PFSK-1 (cell line): ENCODE results near the gene FAM83D.

ENCODE experiments used
- FOXP2 ChIP-seq: optimal IDR thresholded peaks from 2 replicates; pipeline ENCODE3; 2011; ENCODE audit warnings: borderline replicate concordance, control low read depth, inconsistent platforms; ENCODE audit not compliant: insufficient read depth; ENCODE audit errors: extremely low read length, extremely low read depth
- POLR2AphosphoS5 ChIP-seq: IDR thresholded peaks from 2 replicates; pipeline ENCODE4 v1.6.1; 2012; ENCODE audit warnings: low read depth, mild to moderate bottlenecking, control low read depth, low read length, moderate library complexity
- REST ChIP-seq, 2 experiments: IDR thresholded peaks; 2 replicates each; pipeline versions ENCODE4 v1.6.1 to v1.8.0; 2011 to 2012; ENCODE audit warnings: low read depth in 2 of 2, low read length in 2 of 2, control low read depth in 1 of 2, inconsistent platforms in 1 of 2, mild to moderate bottlenecking in 1 of 2, moderate library complexity in 1 of 2; ENCODE audit not compliant: insufficient read depth in 1 of 2
- SIN3A ChIP-seq: IDR thresholded peaks from 2 replicates; pipeline ENCODE4 v1.6.1; 2012; ENCODE audit warnings: mild to moderate bottlenecking, low read length, moderate library complexity, borderline replicate concordance; ENCODE audit not compliant: insufficient read depth
- TAF1 ChIP-seq: IDR thresholded peaks from 2 replicates; pipeline ENCODE4 v1.6.1; 2012; ENCODE audit warnings: low read length, control low read depth, borderline replicate concordance; ENCODE audit not compliant: insufficient read depth

The FAM83D gene

GRCh38 chr20:38937978-38938473, 11.8 kb downstream of the FAM83D start:
- TF ChIP-seq POLR2AphosphoS5, result no peak
- no peak for TF ChIP-seq SIN3A
- no peak for TF ChIP-seq FOXP2
- TF ChIP-seq TAF1, result no peak

DNA sequence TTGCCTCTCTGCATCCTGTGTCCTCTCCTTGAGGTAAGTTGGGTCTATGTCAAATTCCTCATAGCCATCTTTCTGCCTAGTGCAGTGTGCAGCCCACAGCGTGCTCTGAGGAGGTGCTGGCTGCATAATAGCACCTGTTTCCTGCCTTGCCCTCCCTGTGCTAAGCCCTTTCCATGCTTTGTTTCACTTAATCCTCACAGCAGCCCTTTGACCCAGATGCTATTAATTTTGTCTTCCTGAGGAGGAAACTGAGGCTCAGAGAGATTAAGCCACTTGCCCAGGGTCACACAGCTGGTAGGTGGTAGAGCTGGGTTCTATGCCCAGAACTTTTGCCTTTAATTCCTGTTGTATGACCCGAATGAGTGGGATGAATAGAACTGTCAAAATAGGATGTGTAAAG, 13.5 kb downstream of the FAM83D start:
- no peak for TF ChIP-seq SIN3A
- TF ChIP-seq REST (IDR thresholded peaks at IDR 0.05; ENCODE audit: insufficient read depth in 1 of 2, low read depth in 2 of 2, low read length in 2 of 2), result no peak
- TF ChIP-seq TAF1, result no peak
- no peak for TF ChIP-seq POLR2AphosphoS5
- TF ChIP-seq FOXP2, result no peak

DNA sequence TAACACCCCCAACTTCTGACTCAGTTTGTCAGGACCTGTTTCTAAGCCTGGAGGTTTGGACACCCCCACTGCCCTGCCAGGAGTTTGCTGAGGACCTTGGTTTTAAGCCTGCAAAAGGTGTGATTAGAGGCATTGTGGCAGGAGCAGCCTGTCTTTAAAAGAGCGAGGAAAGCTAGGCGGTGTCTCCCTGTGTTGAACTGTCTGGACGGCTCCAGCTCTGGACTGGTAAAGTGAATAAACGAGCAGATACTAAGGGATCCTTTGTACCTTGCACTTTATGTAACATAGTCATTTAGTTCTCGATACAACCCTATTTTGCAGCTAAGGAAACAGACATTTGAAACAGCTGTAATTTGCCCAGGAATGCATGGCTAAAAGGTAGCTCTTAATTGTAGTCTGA, 14.4 kb downstream of the FAM83D start:
- no peak for TF ChIP-seq FOXP2
- TF ChIP-seq TAF1, result no peak
- TF ChIP-seq SIN3A, result no peak
- no peak for TF ChIP-seq REST (IDR thresholded peaks at IDR 0.05; ENCODE audit: insufficient read depth in 1 of 2, low read depth in 2 of 2, low read length in 2 of 2)
- TF ChIP-seq POLR2AphosphoS5, result no peak

DNA sequence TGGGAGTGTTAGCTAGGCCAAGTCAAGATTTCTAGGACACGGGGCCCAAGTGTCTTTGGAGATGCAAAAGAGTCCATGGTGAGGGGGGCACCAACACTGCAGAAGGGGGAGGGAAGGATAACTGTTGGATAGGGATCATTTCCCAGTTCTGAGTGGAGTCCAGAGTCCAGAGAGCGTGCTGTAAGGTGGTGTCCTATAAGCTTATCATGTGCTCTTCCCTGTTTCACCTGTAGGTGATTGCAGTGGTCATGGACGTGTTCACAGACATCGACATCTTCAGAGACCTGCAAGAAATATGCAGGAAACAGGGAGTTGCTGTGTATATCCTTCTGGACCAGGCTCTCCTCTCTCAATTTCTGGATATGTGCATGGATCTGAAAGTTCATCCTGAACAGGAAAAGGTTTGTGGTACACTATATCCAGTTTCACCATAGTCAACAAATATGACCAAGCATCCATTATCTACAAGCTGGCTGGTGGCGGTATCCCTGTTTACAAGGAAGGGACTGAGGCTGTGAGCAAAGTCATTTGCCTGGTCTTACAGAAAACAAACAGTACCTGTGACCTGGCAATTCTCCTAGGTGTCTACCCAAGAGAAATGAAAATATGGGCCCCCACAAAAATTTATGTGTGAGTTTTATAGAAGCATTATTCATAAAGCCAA, 15.6 kb downstream of the FAM83D start:
- TF ChIP-seq FOXP2, result no peak
- no peak for TF ChIP-seq POLR2AphosphoS5
- no peak for TF ChIP-seq REST (IDR thresholded peaks at IDR 0.05; ENCODE audit: insufficient read depth in 1 of 2, low read depth in 2 of 2, low read length in 2 of 2)
- TF ChIP-seq SIN3A, result no peak
- no peak for TF ChIP-seq TAF1

DNA sequence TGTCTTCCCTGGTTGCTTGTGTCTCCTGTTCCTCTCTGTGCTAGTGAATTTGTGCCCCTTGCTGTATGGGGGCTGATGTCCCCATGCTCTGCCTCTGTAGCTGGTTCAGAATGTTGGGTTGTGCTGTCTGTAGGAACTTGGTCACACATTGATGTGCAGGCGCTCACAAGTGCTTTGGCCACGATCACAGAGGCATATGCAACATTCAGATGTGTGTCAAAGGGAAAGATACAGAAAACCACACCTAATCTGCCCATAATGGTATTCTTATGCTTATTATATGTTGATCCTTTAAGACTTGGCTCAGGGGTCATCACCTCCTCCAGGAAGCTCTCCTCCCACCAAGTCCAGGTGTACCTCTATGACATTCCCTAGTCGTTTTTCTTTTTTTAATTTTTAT, 18.8 kb downstream of the FAM83D start:
- TF ChIP-seq REST (IDR thresholded peaks at IDR 0.05; ENCODE audit: insufficient read depth in 1 of 2, low read depth in 2 of 2, low read length in 2 of 2) (no peak), SIN3A (no peak), POLR2AphosphoS5 (no peak), TAF1 (no peak), FOXP2 (no peak)
